NCI-H510A treated with DMSO at 0.1 percent for 48 hours (cell line): ENCODE results near the gene KIF21A.

Experiments
- DNase-seq: peaks from one replicate; lab custom pipeline; 2025; lab: John Stamatoyannopoulos, UW

Gene KIF21A

GRCh38 chr12:39389399-39390150, 53.3 kb downstream of the KIF21A start:
- DNase-seq: no peak

DNA sequence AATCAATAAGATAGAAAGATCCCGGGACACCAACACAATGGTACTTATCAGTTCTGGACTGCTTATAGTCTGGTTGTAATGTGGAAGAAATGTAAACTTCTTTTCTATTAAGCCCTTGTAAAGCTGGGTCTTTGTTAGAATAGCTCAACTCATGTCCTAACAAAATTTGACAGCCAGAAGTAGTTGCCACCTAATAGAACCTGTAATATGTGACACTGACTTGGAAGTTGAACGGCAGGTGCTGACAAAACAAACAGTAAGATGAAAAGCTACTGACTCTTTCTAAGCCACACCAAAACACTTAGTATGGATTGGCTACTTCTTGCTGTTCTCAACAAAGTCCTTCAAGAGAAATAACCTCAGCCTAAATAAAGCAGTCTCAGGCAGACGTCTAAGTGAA, 56.6 kb downstream of the KIF21A start:
- peak; percentile 9 for DNase-seq

GRCh38 chr12:39383114-39383513, 59.8 kb downstream of the KIF21A start:
- DNase-seq: no peak

DNA sequence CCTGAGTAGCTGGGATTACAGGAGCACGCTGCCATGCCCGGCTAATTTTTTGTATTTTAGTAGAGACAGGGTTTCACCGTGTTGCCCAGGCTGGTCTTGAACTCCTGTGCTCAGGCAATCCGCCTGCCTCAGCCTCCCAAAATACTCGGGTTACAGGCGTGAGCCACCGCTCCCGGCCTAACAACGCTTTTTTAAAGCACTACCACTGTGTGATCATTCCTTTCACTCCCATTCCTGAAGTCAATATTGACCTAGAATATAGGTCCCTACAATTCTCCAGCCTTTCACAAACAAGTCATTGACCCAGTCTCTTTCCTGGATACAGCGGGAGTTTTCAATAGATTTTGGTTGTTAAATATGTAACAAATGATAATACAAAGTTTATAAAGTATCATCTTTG, 62.8 kb downstream of the KIF21A start:
- DNase-seq: no peak

- no peak for DNase-seq
Measured at GRCh38 chr12:39378341-39378740, 64.6 kb downstream of the KIF21A start.

DNA sequence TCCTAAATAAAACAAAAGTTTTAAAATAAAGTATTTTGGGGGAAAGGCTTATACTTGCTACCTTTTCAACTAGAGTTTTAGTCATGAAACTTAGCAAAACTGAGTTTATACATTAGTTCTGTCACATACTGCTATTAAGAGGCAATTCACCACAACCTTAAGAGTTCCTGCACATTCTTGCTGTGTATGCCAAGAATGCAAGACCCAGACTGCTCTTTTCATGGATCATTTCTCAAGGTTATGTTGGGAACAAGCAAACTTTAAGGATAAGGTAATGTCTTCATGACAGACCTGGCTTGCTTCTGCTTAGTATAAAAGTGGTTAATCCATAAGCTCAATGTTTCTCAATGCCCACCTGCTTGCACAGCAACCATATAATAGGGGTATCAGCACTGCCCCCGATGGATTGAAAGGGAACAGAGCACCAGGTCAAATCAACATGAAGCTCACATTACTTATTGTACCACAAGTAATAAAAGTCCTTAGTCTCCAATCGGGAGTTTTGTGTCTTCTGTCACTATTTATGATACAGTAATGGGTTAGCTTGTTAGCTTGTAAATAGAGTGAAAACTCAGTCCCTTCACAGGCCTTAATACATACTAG, 67.6 kb downstream of the KIF21A start:
- no peak for DNase-seq

DNA sequence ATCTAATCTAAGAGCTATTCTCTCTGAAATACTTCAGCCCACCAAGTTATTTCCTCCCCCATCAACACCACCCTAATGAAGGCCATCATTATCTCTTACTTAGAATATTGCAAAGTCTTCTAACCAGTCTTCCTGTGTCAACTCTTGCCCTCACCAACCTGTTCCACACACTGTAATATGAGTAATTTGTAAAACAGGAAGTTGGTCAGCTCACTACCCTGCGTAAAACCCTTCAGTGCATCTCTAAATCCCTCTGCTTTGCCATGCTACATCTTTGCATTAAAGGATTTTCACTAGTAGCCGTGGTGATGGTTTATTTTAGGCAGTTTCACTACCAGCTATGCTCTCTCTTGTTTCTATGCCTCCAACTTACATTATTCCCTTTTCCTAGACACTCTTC, 70.0 kb downstream of the KIF21A start:
- DNase-seq: peak; percentile 23

- DNase-seq: no peak
Measured at GRCh38 chr12:39372204-39372925, 70.6 kb downstream of the KIF21A start.

GRCh38 chr12:39369756-39370155, 73.2 kb downstream of the KIF21A start:
- DNase-seq: no peak

DNA sequence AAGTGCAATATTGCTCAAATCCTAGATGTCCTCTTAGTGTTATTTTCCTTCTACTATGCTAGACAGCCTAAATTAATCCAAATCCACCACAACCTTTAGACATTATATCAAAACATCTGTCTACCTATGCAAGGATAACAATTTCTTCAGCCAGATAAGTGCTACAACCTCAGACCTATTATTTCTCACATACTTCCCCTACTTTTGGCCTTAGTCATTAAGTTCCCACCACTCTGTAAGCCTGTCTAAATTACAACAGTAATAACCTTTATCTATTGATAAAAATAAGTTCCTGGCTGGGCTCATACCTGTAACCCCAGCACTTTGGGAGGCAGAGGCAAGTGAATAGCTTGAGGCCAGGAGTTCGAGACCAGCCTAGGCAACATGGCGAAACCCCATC, 74.0 kb downstream of the KIF21A start:
- no peak for DNase-seq

GRCh38 chr12:39368096-39368495, 74.8 kb downstream of the KIF21A start:
- no peak for DNase-seq

GRCh38 chr12:39367494-39367893, 75.4 kb downstream of the KIF21A start:
- no peak for DNase-seq

- DNase-seq: no peak
Measured at GRCh38 chr12:39365364-39366001, 77.4 kb downstream of the KIF21A start.

GRCh38 chr12:39364196-39364595, 78.7 kb downstream of the KIF21A start:
- DNase-seq: no peak

DNA sequence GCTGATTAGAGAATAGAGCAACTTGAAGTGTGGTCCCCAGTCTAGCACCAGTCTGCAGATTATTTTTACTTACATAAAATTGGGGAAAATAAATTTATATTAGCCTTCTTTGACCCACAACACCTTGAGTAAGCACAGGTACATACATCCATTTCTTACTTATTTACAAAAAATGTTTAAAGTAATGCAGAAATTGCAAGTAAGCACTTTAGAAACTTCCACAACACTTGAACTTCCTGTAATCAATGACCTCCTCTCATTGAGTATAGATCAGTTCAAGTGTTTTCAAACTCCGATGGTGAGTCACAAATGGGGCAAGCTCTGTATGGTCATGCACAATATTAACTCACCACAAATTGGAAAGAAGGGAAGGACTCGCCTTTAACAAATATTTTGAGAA, 83.3 kb downstream of the KIF21A start:
- no peak for DNase-seq

- DNase-seq: no peak
Measured at GRCh38 chr12:39357041-39357440, 85.9 kb downstream of the KIF21A start.

- no peak for DNase-seq
Measured at GRCh38 chr12:39355841-39356240, 87.1 kb downstream of the KIF21A start.

GRCh38 chr12:39354955-39355354, 88.0 kb downstream of the KIF21A start:
- no peak for DNase-seq

DNA sequence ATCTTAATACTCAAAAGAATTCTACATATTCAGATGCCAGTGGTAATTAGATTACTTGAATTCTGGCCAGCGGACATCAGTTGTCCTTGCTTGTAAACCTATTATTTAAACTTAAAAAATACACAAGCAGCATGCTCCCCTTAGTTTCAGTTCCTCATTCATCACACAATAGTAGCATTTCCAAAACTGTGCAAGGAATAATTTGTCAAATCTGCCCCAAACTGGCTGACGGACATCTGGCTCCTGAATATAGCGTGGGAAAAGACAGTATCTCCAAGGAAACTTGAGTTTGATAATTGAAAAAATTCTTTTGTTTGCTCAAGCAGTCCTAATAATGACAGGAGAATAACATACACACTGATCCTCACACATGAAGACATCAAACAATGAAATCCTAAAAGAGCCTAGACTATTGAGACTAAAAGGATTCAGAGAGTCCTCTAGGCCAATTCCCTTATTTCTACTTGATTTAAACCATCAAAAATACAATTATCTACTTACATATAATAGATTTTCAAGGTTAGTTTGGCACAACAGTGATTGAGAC, 90.4 kb downstream of the KIF21A start:
- no peak for DNase-seq

- no peak for DNase-seq
Measured at GRCh38 chr12:39351153-39351552, 91.8 kb downstream of the KIF21A start.

GRCh38 chr12:39348941-39349626, 93.8 kb downstream of the KIF21A start:
- DNase-seq: no peak

- no peak for DNase-seq
Measured at GRCh38 chr12:39348523-39348922, 94.4 kb downstream of the KIF21A start.
